B cell (primary cell): ENCODE measurements around the gene UNC13D. TPM values are rescaled to one million over a fixed set of nuclear protein-coding genes. Genes with fewer than 3 reads are reported as not detected.

ENCODE experiments used
- ATAC-seq: fragments of 200-7000 bp; cut with Tn5 transposase; one replicate; pipeline ENCODE4 v1.10.0; 2021; ENCODE audit warnings: low read depth, mild to moderate bottlenecking, moderate number of reproducible peaks, moderate library complexity
- CTCF ChIA-PET: fragments of 350-600 bp; sonication (Branson Sonifier 250); formaldehyde crosslinking; loops from one replicate; lab custom pipeline; 2021; ENCODE audit warnings: antibody characterized with exemption, inconsistent platforms; lab: Charles Lee
- POLR2A ChIA-PET: fragments of 350-600 bp; sonication (Branson Sonifier 250); formaldehyde crosslinking; loops from one replicate; lab custom pipeline; 2021; ENCODE audit warnings: antibody characterized with exemption; lab: Charles Lee
- DNase-seq: peaks from one replicate; pipeline ENCODE4 v3.0.0; 2013
- H2AFZ ChIP-seq: 2 replicates; pipeline ENCODE4 v1.6.1; 2012; ENCODE audit warnings: mild to moderate bottlenecking, low read depth, low read length; ENCODE audit not compliant: insufficient read depth, poor library complexity, severe bottlenecking
- H3K27ac ChIP-seq, 2 donors: 1 replicate in 1 of 2; 2 replicates in 1 of 2; pipeline ENCODE4 v1.5.1; 2012 to 2013; ENCODE audit warnings: low read length in 2 of 2, mild to moderate bottlenecking in 2 of 2, moderate library complexity in 1 of 2
- H3K27me3 ChIP-seq, 4 experiments: fragments of 200-600 bp in 1 of 4; sonication (generic) in 1 of 4; replicated peaks in 1 of 4; 1 replicate in 2 of 4; 2 replicates in 2 of 4; pipeline versions ENCODE4 v1.6.1 to v1.7.0; 2013 to 2016; ENCODE audit warnings: low read length in 3 of 4, mild to moderate bottlenecking in 2 of 4, mixed read lengths in 1 of 4, moderate library complexity in 1 of 4; ENCODE audit not compliant: insufficient read depth in 4 of 4, control insufficient read depth in 3 of 4; ENCODE audit errors: control extremely low read depth in 1 of 4
- H3K36me3 ChIP-seq, 2 experiments: replicated peaks in 1 of 2; 1 replicate in 1 of 2; 2 replicates in 1 of 2; pipeline versions ENCODE4 v1.6.1 to v1.7.1; 2013; ENCODE audit warnings: low read length in 1 of 2; ENCODE audit not compliant: insufficient read depth in 2 of 2, control insufficient read depth in 1 of 2; ENCODE audit errors: control extremely low read depth in 1 of 2, extremely low read depth in 1 of 2
- H3K4me1 ChIP-seq, 2 donors: fragments of 200-600 bp in 1 of 2; sonication (generic) in 1 of 2; 1 replicate in 1 of 2; 2 replicates in 1 of 2; pipeline versions ENCODE4 v1.5.1 to v1.6.1; 2013 to 2017; ENCODE audit warnings: low read length in 2 of 2; ENCODE audit not compliant: control insufficient read depth in 2 of 2, insufficient read depth in 2 of 2
- H3K4me2 ChIP-seq: replicated peaks from 2 replicates; pipeline ENCODE3; 2012; ENCODE audit warnings: mild to moderate bottlenecking, low read depth, low read length; ENCODE audit not compliant: poor library complexity, severe bottlenecking
- H3K4me3 ChIP-seq, 5 experiments: fragments of 200-600 bp in 1 of 5; sonication (generic) in 1 of 5; 1 replicate in 3 of 5; 2 replicates in 2 of 5; pipeline versions ENCODE4 v1.5.1 to v1.7.0; 2011 to 2016; ENCODE audit warnings: low read length in 4 of 5, mild to moderate bottlenecking in 4 of 5, low read depth in 2 of 5, control low read depth in 1 of 5, moderate library complexity in 1 of 5; ENCODE audit not compliant: insufficient read depth in 1 of 5; ENCODE audit errors: control extremely low read depth in 1 of 5, extremely low read depth in 1 of 5
- H3K79me2 ChIP-seq: fragments of 200-600 bp; sonication (generic); one replicate; pipeline ENCODE4 v1.6.0; 2016; ENCODE audit warnings: low read length; ENCODE audit not compliant: control insufficient read depth, insufficient read depth
- H3K9ac ChIP-seq: fragments of 200-600 bp; sonication (generic); 2 replicates; pipeline ENCODE4 v1.6.1; 2017; ENCODE audit warnings: mild to moderate bottlenecking, low read length, moderate library complexity
- H3K9me3 ChIP-seq, 3 donors: one replicate each; pipeline versions ENCODE4 v1.6.1 to v1.7.1; 2013; ENCODE audit warnings: low read length in 2 of 3; ENCODE audit not compliant: control insufficient read depth in 2 of 3, insufficient read depth in 1 of 3; ENCODE audit errors: control extremely low read depth in 1 of 3
- H4K20me1 ChIP-seq: 2 replicates; pipeline ENCODE4 v1.6.0; 2012; ENCODE audit warnings: mild to moderate bottlenecking, low read length; ENCODE audit not compliant: insufficient read depth, control insufficient read depth, poor library complexity, severe bottlenecking
- H3K27ac Mint-ChIP-seq: one replicate; pipeline ENCODE4 v1.8.0; 2021; ENCODE audit warnings: mixed read lengths
- H3K27me3 Mint-ChIP-seq: one replicate; pipeline ENCODE4 v1.8.0; 2021; ENCODE audit warnings: mixed read lengths
- H3K4me1 Mint-ChIP-seq: one replicate; pipeline ENCODE4 v1.8.0; 2021; ENCODE audit warnings: mixed read lengths
- H3K4me3 Mint-ChIP-seq: one replicate; pipeline ENCODE4 v1.8.0; 2021; ENCODE audit warnings: mixed read lengths
- H3K9me3 Mint-ChIP-seq: one replicate; pipeline ENCODE4 v1.8.0; 2022; ENCODE audit warnings: mixed read lengths; ENCODE audit not compliant: insufficient read depth
- EZH2 ChIP-seq: IDR thresholded peaks from 2 replicates; pipeline ENCODE4 v1.6.1; 2012; ENCODE audit warnings: borderline replicate concordance, low read depth, mild to moderate bottlenecking, moderate library complexity, low read length; ENCODE audit not compliant: insufficient read depth, poor library complexity, severe bottlenecking
- WGBS: methylation state at CpG from one replicate; pipeline ENCODE4 v1.1.5; 2013; ENCODE audit warnings: missing lambda C conversion rate; ENCODE audit not compliant: insufficient coverage; 5-methylcytosine and 5-hydroxymethylcytosine counted together
- intact Hi-C: fragments of 100-400 bp; cut with micrococcal nuclease; formaldehyde crosslinking; loops from one replicate; pipeline ENCODE4 v1.10.0; 2022
- polyA plus RNA-seq: library from polyadenylated mRNA; depleted of rRNA; stranded (reverse); fragments of >200 nt; gene quantifications from 2 replicates; pipeline ENCODE4 v1.2.3, GENCODE V29; 2012
- total RNA-seq, 2 donors: library from RNA; stranded (reverse); fragments of 120-200 nt in 1 of 2; gene quantifications; 1 replicate in 1 of 2; 2 replicates in 1 of 2; pipeline versions ENCODE4 v1.2.3 to v1.2.4, GENCODE V29; 2013 to 2022
- TF ChIP-seq, protein P1 (sequence below): fragments of 200-600 bp; IDR thresholded peaks from one replicate; pipeline ENCODE4 v1.8.0; 2022; ENCODE audit warnings: antibody characterized with exemption, mild to moderate bottlenecking

Gene UNC13D
- total and polyA plus RNA-seq, 2 donors (not counting 1 experiment from before 2014, with no cell fraction given), result 101 to 107 TPM

DNA sequence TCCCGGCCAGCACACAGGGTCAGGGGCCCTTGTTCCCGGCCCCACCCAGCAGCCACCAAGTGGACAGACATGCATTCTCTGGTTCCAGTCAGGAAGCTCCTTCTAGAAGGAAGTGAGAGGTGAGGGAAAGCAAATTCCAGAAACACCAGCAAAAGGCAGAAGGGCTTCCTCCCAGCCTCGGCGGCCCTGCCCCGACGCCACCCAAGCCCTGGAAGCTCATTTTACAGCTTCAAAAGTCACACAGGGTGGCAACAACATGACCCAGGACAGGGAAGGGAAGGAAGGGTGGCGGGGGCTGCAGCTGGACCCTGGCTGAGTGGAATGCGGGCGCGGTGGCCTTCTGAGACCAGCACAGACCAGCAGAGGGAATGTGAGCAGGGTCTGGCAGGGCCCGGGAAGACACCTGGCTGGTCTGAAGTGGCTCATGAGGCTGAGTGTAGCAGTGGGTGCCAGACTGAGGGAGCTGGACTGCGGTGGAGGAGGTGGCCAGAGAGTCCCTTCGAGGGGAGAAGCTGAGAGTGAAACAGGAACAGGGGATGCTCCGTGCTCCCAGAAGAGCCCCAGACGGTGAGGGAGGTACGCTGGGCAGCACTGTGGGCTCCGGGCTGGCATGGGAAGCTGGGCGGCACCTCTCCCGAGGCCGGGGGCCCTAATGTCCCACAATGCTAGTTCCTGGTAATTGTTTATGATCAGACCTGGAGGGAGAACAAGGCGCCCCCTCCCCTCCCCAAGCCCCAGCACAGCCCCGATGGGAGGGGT, 1.9 kb upstream of the UNC13D start:
- H3K4me2 ChIP-seq, result no peak overlapping the region
- WGBS, result 94% methylated on average over 16 of the region's 22 CpGs
- DNase-seq (no peak), ATAC-seq (no peak)
- no peak overlapping the region for H3K4me3 ChIP-seq
- H4K20me1 ChIP-seq, result peaks cover 18% of the 10 kb centered on the region
- no peaks in the 10 kb centered on the region for H3K9me3 Mint-ChIP-seq
- H3K27ac Mint-ChIP-seq, result peak overlapping the region; percentile 56
- H2AFZ ChIP-seq, result no peak overlapping the region
- H3K36me3 ChIP-seq, result peaks cover 4 to 58% of the 10 kb centered on the region in 2 experiments
- peak overlapping the region; percentile 60 for H3K4me3 Mint-ChIP-seq
- no peaks in the 10 kb centered on the region for H3K27me3 Mint-ChIP-seq
- no peaks in the 10 kb centered on the region for H3K9me3 ChIP-seq
- no peak overlapping the region for H3K9ac ChIP-seq
- no peaks in the 10 kb centered on the region for H3K27me3 ChIP-seq
- no peak for TF ChIP-seq EZH2
- TF ChIP-seq, protein P1, sequence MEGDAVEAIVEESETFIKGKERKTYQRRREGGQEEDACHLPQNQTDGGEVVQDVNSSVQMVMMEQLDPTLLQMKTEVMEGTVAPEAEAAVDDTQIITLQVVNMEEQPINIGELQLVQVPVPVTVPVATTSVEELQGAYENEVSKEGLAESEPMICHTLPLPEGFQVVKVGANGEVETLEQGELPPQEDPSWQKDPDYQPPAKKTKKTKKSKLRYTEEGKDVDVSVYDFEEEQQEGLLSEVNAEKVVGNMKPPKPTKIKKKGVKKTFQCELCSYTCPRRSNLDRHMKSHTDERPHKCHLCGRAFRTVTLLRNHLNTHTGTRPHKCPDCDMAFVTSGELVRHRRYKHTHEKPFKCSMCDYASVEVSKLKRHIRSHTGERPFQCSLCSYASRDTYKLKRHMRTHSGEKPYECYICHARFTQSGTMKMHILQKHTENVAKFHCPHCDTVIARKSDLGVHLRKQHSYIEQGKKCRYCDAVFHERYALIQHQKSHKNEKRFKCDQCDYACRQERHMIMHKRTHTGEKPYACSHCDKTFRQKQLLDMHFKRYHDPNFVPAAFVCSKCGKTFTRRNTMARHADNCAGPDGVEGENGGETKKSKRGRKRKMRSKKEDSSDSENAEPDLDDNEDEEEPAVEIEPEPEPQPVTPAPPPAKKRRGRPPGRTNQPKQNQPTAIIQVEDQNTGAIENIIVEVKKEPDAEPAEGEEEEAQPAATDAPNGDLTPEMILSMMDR, result no peak
- intact Hi-C loops, result loop anchor here (1.0 to 10.0 kb wide), 4 partner anchors 9 to 159 kb away; partner anchors contain the start of genes CDK3, TRIM65, UNK and WBP2
- H3K4me1 Mint-ChIP-seq, result peaks cover 26% of the 10 kb centered on the region
- peaks cover 17 to 43% of the 10 kb centered on the region in 2 donors for H3K4me1 ChIP-seq
- CTCF ChIA-PET, result interaction anchor here (0.6 to 7.2 kb wide), 17 partner anchors 9 to 98 kb away, joined by 3 to 53 read pairs (median 7); partner anchors contain the start of genes GALK1, TRIM65 and WBP2
- POLR2A ChIA-PET, result interaction anchor here (0.6 to 4.5 kb wide), 6 partner anchors 9 to 61 kb away, joined by 3 to 82 read pairs (median 6); partner anchors contain the start of genes TRIM65, UNK and WBP2
- H3K79me2 ChIP-seq, result peaks cover 53% of the 10 kb centered on the region
- H3K27ac ChIP-seq, result peak overlapping the region in 1 of 2 donors; percentile 92
